H54 (cell line): Measurements from ENCODE around the gene MSGN1.

Source experiments
- DNase-seq: peaks from one replicate; pipeline ENCODE4 v3.0.0; 2011; ENCODE audit warnings: low spot score, mixed read lengths; ENCODE audit not compliant: insufficient read length
- FAIRE-seq: peaks from 3 replicates; lab custom pipeline; 2011; peaks lifted over from hg19 to GRCh38; lab: Jason Lieb, UNC
- POLR2A ChIP-seq: IDR thresholded peaks from 2 replicates; pipeline ENCODE4 v1.6.1; 2011; ENCODE audit warnings: low read depth, mild to moderate bottlenecking, low read length

MSGN1 gene, protein sequence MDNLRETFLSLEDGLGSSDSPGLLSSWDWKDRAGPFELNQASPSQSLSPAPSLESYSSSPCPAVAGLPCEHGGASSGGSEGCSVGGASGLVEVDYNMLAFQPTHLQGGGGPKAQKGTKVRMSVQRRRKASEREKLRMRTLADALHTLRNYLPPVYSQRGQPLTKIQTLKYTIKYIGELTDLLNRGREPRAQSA

DNA sequence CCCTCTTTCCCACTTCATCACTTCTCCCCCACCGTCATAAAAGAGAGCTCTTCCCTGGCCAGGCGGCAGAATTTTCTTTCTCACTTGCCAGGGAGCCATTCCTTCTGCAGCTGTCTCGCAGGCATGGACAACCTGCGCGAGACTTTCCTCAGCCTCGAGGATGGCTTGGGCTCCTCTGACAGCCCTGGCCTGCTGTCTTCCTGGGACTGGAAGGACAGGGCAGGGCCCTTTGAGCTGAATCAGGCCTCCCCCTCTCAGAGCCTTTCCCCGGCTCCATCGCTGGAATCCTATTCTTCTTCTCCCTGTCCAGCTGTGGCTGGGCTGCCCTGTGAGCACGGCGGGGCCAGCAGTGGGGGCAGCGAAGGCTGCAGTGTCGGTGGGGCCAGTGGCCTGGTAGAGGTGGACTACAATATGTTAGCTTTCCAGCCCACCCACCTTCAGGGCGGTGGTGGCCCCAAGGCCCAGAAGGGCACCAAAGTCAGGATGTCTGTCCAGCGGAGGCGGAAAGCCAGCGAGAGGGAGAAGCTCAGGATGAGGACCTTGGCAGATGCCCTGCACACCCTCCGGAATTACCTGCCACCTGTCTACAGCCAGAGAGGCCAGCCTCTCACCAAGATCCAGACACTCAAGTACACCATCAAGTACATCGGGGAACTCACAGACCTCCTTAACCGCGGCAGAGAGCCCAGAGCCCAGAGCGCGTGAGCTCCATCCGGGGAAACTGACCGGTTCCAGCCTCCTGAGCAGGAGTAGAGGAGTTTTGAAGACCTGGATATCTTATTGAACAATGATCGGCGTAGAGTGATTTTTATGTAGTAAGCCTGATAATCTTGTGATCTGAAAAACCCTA, at the start of gene MSGN1:
Gene MSGN1 (plus strand): TSS at position 65 of the 850 bp plus-strand sequence. CDS start 59 bp downstream, at position 124.
- DNase-seq (no peak), FAIRE-seq (no peak)
- TF ChIP-seq POLR2A: no peak

DNA sequence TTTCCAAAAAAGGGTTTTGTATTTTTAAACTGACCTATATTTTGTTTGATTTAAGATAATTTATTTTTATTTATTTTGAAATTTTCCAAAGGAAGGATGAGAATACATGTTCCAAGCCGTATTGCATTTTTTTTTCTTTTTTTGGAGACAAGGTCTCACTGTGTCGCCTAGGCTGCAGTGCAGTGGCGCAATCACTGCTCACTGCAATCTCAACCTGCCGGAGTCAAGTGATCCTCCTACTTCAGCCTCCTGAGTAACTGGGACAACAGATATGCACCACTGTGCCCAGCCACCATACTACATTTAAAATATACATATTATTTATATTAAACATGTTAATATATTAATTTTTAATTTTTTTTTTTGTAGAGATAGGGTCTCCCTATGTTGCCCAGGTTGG, 47.4 kb upstream of the MSGN1 start:
- TF ChIP-seq POLR2A: no peak
- no peak for DNase-seq
- FAIRE-seq: no peak

DNA sequence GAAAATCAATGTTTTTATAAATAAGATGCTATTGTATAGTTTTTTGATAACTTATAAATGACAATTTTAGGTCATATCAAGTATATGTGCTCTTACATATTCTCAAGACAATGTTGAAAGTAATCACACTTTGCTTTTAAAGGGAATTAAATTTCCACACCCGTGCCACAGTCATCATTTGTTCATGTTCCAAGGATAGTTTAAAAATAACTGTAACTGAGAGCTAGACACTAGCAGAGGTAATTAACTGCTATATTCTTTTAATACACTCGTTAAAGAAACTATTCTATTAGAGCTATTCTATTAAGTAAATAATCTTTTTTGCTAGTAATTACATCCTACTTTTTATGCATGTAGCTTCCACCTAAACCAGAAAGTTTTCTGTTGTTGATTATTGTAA, 44.3 kb upstream of the MSGN1 start:
- FAIRE-seq: no peak
- DNase-seq: no peak
- no peak for TF ChIP-seq POLR2A

DNA sequence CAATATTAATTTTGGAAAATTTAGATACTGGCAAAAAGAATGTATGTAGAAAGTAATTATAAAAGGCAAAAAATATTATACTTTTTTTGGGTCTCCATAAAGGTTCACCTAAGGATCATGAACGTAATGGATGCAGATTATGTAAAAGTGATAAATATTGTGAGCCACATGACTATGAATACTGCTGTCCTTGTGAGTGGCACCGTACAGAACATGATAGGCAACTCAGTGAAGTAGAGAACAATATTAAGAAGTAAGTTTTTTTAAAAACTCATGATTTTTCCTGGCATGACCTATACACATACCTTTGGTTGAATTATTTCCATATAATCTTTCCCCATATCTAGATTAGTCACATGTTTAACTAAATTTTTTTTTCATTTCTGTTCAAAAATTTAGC, 43.7 kb upstream of the MSGN1 start:
- no peak for TF ChIP-seq POLR2A
- no peak for DNase-seq
- FAIRE-seq: no peak

DNA sequence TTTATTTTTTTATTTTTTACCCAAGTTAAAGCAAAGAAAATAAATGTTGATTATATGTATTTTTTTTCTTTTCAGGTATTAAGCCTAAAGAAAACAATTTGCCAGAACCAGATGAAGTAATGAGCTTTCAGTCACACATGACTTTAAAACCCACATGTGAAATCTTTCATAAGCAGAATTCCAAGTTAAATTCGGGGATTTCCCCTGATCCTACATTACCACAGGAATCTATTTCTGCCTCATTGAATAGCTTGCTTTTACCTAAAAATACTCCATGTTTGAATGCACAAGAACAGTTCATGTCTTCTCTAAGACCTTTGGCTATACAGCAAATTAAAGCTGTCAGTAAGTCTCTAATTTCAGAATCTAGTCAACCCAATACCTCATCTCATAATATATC, 35.7 kb upstream of the MSGN1 start:
- no peak for DNase-seq
- no peak for FAIRE-seq
- TF ChIP-seq POLR2A: no peak

DNA sequence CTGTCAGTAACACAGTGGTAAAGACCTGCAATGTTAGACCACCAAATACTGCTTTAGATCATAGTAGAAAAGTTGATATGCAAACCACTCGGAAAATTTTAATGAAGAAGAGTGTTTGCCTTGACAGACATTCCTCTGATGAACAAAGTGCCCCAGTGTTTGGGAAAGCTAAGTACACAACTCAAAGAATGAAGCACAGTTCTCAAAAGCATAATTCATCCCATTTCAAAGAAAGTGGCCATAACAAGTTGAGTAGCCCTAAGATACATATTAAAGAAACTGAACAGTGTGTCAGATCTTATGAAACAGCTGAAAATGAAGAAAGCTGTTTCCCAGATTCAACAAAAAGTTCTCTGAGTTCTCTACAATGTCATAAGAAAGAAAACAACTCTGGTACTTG, 34.8 kb upstream of the MSGN1 start:
- no peak for DNase-seq
- no peak for FAIRE-seq
- no peak for TF ChIP-seq POLR2A

DNA sequence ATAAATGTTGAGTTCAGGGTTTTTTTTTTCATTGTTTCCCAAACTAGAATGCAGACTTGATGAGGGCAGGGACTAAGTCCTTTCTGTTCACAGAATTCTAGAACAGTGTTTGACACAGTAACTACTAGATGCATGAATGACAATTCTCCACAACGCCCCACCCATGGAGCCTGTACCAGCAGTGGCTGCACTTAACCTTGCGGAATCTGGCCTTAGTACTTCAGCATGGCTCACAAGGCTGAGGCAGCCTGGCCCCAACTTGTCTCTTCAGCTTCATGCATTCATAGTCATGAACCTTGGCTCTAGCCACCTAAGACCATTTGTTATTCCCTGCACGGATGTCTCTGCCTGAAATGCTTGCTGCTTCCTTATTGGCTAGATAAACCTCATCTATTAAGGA, 29.5 kb upstream of the MSGN1 start:
- no peak for FAIRE-seq
- no peak for DNase-seq
- TF ChIP-seq POLR2A: no peak

DNA sequence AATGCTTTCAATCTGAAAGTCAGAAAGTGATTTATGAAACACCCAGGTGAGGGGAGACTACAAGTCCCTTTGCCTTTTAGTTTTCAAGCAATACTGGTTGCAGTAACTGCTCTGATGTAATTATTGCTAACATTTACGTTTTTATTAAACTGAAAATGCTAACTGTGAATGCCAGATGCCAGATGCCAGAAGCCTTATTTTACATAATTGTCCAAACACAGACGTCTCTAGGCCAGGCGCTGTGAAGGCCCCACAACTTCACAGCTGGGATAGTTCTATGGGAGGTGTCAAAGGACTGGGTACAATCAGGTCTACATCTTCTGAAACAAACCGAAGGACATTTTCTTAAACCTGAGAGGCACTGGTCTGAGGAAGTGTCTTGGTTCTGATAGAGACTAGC, 27.5 kb upstream of the MSGN1 start:
- DNase-seq (no peak), FAIRE-seq (no peak)
- no peak for TF ChIP-seq POLR2A

DNA sequence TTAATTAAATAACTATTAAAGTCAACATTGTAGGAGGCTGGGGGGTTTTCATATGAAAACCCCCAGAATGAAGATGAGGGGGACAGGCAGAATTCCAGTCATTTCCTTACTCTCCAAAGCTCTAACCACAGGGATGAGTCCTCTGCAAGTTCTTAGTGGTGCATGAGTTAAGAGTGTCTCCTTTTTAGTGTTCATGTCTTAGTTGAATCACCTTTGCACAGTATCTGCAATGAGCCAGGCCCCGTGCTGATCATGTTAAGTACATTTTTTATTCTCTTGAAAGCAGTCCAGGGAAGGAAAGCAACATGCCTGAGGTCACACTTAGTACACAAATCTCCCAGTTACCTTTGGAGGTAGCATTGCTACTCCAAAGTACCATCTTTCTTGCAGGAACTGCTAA, 25.7 kb upstream of the MSGN1 start:
- no peak for FAIRE-seq
- DNase-seq: no peak
- TF ChIP-seq POLR2A: no peak

DNA sequence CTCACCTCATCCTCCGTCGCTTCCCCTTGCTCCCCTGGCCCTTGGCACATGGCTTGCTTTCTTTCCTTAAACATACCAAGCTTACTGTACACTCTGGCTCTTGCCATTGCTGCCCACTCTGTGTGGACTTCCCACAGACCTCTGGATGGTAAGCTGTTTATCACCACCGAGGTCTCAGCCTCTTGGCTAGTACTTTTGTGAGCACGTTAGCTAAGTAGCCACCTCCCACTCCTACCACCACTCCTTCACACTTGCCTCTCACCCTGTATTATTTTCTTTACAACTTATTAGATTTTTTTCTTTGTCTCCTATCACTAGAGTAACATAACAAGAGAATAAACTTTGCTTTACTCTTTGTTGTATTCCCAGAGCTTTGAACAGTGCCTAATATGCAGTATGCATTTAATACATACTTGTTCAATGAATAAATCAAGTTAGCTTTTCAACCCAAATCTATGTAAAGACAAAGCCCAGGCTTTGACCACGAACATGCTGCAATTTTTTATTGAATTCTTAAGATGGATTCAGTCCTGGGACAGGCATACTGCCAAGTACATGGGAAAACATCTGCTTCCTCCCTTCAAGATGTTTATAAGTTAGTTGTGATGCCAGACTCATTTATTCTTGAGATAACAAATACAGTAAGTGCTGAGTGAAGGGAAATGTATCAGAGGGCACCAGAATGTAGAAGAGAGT, 25.0 kb upstream of the MSGN1 start:
- no peak for TF ChIP-seq POLR2A
- no peak for FAIRE-seq

DNA sequence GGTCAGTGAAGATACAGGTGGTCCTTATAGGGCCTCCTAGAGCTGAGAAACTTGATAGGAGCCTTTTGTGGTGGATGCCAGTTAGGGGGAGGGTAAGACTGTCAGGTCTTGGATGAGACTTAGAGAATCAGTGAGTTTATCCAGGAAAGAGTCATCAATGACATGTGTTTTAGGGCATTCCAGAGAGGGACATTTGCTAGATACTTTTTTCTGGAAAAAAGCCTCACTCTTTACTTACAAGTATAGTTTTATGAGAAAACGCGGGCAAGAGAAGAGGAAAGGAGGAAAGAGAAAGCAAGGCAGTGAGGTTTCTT, 24.5 kb upstream of the MSGN1 start:
- FAIRE-seq: no peak
- DNase-seq: no peak
- no peak for TF ChIP-seq POLR2A

More for the DNA sequence above, 25.0 kb upstream of the MSGN1 start:
- no peak for DNase-seq

DNA sequence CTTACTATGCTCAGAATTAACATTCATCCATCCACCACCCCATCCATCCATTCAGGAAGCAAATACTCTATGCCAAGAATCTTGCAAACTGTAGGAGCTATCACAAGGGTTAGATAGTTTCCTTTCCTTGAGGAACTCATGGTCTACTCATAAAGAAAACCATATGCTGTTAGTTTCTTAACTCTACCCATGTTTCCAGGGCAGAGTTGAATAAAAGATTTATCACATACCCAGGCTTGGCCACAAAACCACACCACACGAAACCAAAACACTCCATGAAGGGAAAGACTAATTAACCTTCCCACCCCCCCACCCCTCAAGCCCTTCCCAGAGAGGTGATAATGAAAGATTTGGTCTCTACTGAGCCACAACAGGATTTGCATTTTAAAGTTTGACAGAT, 23.7 kb upstream of the MSGN1 start:
- no peak for TF ChIP-seq POLR2A
- DNase-seq (no peak), FAIRE-seq (no peak)

DNA sequence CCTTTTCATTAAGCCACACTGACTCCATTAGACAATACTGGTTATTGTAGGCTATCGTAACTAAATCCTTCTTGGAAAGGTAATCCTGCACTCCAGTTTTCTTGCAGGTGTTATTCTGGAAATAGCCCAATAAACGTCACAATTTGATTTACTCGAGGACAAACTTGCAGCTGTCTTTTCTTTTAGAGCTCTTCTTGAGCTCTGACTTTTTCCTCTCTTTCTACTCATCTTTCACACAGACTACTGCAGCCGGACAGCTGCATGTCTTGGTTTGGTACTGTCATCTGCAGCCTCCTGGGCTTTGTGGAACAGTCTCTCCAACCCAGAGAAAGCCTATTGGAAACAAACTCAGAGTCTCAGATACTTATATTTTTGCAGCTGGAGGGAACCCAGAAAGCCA, 23.0 kb upstream of the MSGN1 start:
- DNase-seq (no peak), FAIRE-seq (no peak)
- TF ChIP-seq POLR2A: no peak

DNA sequence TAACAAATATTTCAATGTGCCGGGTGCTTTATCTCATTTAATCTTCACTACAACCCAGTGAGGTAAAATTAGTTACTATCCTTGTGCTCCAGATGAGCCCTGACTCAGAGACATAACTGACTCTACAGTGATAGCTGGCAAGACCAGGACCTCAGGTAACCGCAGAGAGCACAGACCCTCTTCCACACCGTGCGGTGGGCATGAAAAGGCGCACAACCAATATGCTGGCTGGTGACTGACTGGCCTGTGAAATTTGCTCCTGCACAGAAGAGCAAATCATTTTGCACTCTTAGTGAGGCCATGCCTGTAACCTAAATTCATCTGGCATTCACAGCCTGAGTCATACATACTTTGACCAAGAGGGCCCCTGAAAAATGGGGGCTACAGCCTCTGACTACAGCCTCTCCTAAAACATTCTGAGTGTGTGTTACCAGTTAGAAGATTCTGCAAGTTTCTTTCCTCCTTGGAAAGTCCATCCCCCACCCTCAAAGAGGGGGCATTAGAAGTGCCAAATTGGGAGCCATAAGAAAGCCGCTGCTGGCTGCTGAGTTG, 22.4 kb upstream of the MSGN1 start:
- DNase-seq: no peak
- no peak for FAIRE-seq
- TF ChIP-seq POLR2A: no peak
